Adrenal gland (tissue), 5 donors: ENCODE data around the gene FBXL12.

Source experiments
- POLR2A ChIP-seq, 2 donors: fragments of 450-650 bp; IDR thresholded peaks; one replicate each; pipeline ENCODE4 v1.6.1; 2017; ENCODE audit warnings: antibody characterized with exemption in 2 of 2, mild to moderate bottlenecking in 2 of 2, moderate library complexity in 1 of 2
- TF ChIP-seq, protein P1 (sequence below), 6 experiments: fragments of 450-650 bp in 4 of 6; fragments of 200-600 bp in 2 of 6; sonication (generic) in 1 of 6; IDR thresholded peaks; 1 replicate in 5 of 6; 2 replicates in 1 of 6; pipeline versions ENCODE4 v1.5.1 to v1.8.0; 2016 to 2021; ENCODE audit warnings: antibody characterized with exemption in 6 of 6, mild to moderate bottlenecking in 2 of 6, moderate library complexity in 1 of 6
- donor health status: DM: no; HTN: no; CAD: no.

DNA sequence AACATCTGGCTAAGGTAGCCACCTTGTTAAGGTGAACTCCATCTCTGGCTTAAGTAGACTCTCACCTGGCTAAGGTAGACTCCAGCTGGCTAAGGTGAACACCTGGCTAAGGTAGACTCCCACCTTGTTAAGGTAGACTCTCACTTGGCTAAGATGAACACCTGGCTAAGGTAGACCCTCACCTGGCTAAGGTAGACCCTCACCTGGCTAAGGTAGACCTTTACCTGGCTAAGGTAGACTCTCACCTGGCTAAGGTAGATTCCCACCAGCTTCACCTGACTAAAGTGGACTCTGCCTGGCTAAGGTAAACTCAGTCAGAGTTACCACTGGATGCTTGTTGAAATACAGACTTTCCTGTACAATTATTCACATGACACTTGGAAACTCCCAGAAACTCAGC is 39.9 kb upstream of the FBXL12 start:
- TF ChIP-seq, protein P1, sequence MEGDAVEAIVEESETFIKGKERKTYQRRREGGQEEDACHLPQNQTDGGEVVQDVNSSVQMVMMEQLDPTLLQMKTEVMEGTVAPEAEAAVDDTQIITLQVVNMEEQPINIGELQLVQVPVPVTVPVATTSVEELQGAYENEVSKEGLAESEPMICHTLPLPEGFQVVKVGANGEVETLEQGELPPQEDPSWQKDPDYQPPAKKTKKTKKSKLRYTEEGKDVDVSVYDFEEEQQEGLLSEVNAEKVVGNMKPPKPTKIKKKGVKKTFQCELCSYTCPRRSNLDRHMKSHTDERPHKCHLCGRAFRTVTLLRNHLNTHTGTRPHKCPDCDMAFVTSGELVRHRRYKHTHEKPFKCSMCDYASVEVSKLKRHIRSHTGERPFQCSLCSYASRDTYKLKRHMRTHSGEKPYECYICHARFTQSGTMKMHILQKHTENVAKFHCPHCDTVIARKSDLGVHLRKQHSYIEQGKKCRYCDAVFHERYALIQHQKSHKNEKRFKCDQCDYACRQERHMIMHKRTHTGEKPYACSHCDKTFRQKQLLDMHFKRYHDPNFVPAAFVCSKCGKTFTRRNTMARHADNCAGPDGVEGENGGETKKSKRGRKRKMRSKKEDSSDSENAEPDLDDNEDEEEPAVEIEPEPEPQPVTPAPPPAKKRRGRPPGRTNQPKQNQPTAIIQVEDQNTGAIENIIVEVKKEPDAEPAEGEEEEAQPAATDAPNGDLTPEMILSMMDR (IDR thresholded peaks at IDR 0.05) = no peak
- no peak for TF ChIP-seq POLR2A (IDR thresholded peaks at IDR 0.05)
